ENCODE data around the gene REG3G.
"Not testable (repeated sequence)": the region's sequence is repeated elsewhere in the genome, so short reads cannot be mapped to it uniquely, and the experiment has no call there.

Gene REG3G

DNA sequence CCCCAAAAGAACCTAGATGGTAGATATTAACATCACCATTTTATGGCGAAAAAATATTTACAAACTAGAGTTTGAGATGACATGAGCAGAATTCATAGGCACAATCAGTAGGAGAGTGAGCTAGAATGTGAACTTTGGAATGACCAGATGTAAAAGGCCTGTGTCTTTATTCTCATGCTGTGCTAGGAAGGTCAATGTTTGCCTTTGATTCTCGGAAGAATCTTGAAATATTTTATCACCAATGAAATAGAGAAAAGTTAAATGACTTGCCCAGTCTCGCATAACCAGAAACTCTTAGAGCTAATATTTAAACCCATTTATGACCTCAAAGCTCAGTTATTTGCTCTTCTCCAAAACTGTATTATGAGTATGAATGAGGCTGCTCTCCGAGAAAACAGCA is 9.2 kb upstream of the REG3G start:
- H3K27ac Mint-ChIP-seq: peak overlapping the region in 1 of 3 experiments; percentile 49
- H3K4me3 Mint-ChIP-seq: no peak overlapping the region
- TF ChIP-seq, protein P1, sequence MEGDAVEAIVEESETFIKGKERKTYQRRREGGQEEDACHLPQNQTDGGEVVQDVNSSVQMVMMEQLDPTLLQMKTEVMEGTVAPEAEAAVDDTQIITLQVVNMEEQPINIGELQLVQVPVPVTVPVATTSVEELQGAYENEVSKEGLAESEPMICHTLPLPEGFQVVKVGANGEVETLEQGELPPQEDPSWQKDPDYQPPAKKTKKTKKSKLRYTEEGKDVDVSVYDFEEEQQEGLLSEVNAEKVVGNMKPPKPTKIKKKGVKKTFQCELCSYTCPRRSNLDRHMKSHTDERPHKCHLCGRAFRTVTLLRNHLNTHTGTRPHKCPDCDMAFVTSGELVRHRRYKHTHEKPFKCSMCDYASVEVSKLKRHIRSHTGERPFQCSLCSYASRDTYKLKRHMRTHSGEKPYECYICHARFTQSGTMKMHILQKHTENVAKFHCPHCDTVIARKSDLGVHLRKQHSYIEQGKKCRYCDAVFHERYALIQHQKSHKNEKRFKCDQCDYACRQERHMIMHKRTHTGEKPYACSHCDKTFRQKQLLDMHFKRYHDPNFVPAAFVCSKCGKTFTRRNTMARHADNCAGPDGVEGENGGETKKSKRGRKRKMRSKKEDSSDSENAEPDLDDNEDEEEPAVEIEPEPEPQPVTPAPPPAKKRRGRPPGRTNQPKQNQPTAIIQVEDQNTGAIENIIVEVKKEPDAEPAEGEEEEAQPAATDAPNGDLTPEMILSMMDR (IDR thresholded peaks at IDR 0.05; ENCODE audit: unreplicated experiment in 3 of 3): no peak
- H3K9me3 Mint-ChIP-seq: no peaks in the 10 kb centered on the region
- no peaks in the 10 kb centered on the region for H3K4me1 Mint-ChIP-seq
- no peaks in the 10 kb centered on the region for H3K36me3 Mint-ChIP-seq (ENCODE audit: low read depth)
- no peaks in the 10 kb centered on the region for H3K27me3 Mint-ChIP-seq (ENCODE audit: low read depth)

DNA sequence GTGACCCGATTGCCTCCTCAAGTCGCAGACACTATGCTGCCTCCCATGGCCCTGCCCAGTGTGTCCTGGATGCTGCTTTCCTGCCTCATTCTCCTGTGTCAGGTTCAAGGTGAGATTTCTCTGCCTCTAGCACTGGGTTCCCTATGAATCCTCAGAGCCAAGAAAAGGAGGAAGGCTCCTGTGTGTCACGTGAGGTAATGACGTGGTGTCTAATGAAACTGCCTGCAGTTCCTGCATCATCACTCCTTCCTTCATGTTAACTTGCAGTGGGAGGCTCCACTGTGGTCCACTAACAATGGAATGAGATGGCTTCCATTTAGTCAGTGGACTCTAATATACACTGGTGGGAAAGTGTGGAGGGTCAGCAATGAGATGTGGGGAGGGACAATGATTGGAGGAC is 559 bp downstream of the REG3G start:
- Mint-ChIP-seq H3K4me3 (no peak overlapping the region), H3K36me3 (ENCODE audit: low read depth) (no peaks in the 10 kb centered on the region), H3K4me1 (peaks cover 5% of the 10 kb centered on the region), H3K27ac (no peak overlapping the region), H3K9me3 (peaks cover 9% of the 10 kb centered on the region), H3K27me3 (ENCODE audit: low read depth) (no peaks in the 10 kb centered on the region)
- TF ChIP-seq, protein P1 (IDR thresholded peaks at IDR 0.05; ENCODE audit: unreplicated experiment in 3 of 3): no peak

DNA sequence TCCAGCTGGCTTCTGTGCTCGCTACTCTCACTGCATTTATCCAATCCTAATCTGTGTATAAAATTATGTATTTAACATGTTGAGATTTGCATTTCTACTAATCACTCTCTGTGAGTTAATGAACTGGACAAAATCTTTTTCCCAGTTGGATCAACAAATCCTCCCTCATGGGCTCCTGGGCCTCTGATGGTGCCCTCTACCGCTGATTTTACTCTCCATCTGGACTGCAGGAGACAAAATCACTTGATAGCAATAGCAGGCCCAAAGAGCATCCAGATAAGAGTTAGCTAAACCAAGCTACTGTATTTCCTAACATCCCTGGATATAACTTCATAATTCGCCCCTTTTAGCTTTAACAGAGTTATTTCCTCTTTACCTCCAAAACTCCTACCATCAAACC is 14.4 kb downstream of the REG3G start:
- H3K9me3 Mint-ChIP-seq: no peaks in the 10 kb centered on the region
- H3K36me3 Mint-ChIP-seq (ENCODE audit: low read depth): no peaks in the 10 kb centered on the region
- TF ChIP-seq, protein P1 (IDR thresholded peaks at IDR 0.05; ENCODE audit: unreplicated experiment in 3 of 3): no peak
- no peak overlapping the region for H3K4me3 Mint-ChIP-seq
- no peaks in the 10 kb centered on the region for H3K4me1 Mint-ChIP-seq
- no peak overlapping the region for H3K27ac Mint-ChIP-seq
- H3K27me3 Mint-ChIP-seq (ENCODE audit: low read depth): no peaks in the 10 kb centered on the region

DNA sequence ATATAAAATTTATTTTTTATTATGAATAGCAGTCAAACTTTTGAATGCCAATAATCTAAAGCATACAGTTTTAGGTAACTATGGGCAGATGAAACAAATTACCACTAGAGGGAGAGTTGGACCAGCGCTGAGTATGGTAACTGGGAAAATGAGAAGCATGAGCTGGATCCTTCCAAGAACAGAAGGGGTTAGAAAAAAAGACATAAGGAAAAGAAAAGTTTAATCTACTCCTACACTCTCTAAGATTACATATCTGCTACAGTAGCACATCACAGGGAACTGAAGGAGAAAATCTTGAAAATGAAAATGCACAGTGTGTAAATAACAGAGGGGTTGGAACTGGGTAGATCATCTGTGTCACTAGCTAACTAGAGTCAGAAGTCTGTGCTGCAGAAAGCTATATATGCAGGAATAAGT is 15.5 kb downstream of the REG3G start:
- no peak overlapping the region for H3K27ac Mint-ChIP-seq
- H3K36me3 Mint-ChIP-seq (ENCODE audit: low read depth): no peaks in the 10 kb centered on the region
- no peaks in the 10 kb centered on the region for H3K27me3 Mint-ChIP-seq (ENCODE audit: low read depth)
- H3K4me1 Mint-ChIP-seq: no peaks in the 10 kb centered on the region
- H3K4me3 Mint-ChIP-seq: no peak overlapping the region
- TF ChIP-seq, protein P1 (IDR thresholded peaks at IDR 0.05; ENCODE audit: unreplicated experiment in 3 of 3): peak; percentile 67 to 68 (median 67)
- no peaks in the 10 kb centered on the region for H3K9me3 Mint-ChIP-seq

DNA sequence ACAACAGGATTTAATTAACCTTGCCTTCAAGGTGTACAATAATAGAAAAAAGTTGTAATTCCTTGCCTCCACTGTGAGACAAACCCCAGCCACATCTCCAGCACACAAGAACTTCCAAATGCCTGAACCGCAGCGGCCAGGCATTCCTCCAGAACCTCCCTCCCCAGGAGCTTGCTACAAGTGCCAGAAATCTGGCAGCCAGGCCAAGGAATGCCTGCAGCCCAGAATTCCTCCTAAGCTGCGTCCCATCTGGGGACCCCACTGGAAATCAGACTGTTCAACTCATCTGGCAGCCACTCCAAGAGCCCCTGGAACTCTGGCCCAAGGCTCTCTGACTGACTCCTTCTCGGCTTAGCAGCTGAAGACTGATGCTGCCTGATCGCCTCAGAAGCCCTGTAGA is 28.0 kb downstream of the REG3G start:
- H3K36me3 Mint-ChIP-seq (ENCODE audit: low read depth); H3K4me1 Mint-ChIP-seq; H3K27ac Mint-ChIP-seq; H3K9me3 Mint-ChIP-seq; H3K27me3 Mint-ChIP-seq (ENCODE audit: low read depth); H3K4me3 Mint-ChIP-seq: not testable (repeated sequence)

DNA sequence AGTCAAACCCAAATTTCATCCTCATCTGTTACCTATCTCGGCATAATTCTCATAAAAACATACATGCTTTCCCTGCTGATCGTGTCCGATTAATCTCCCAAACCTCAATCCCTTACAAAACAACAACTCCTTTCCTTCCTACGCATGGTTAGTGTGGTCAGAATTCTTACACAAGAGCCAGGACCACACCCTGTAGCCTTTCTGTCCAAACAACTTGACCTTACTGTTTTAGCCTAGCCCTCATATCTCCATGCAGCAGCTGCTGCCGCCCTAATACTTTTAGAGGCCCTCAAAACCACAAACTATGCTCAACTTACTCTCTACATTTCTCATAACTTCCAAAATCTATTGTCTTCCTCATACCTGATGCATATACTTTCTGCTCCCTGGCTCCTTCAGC is 29.3 kb downstream of the REG3G start:
- H3K27ac Mint-ChIP-seq; H3K9me3 Mint-ChIP-seq; H3K27me3 Mint-ChIP-seq (ENCODE audit: low read depth); H3K4me1 Mint-ChIP-seq; H3K36me3 Mint-ChIP-seq (ENCODE audit: low read depth); H3K4me3 Mint-ChIP-seq: not testable (repeated sequence)

DNA sequence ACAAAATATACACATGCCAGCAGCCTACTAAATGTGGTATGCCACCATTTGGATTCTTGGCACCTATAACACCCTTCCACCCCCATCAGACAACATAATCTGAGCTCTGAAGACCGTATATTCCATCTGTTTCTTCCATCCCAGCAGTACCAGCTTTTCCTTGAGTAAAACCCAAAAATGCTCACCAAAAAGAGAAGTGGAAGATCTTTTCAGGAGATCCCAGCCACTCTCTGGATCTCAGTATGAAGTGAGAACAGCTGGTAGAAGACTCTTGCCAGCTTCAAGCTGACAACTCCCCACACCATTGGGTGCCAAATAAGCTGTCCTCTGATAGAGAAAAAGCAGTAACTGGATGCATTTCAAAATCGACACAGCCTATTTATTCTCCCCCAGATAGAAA is 39.7 kb downstream of the REG3G start:
- TF ChIP-seq, protein P1 (IDR thresholded peaks at IDR 0.05; ENCODE audit: unreplicated experiment in 3 of 3): no peak
- Mint-ChIP-seq H3K36me3 (ENCODE audit: low read depth) (no peaks in the 10 kb centered on the region), H3K9me3 (no peaks in the 10 kb centered on the region), H3K4me1 (no peaks in the 10 kb centered on the region), H3K27ac (no peak overlapping the region), H3K27me3 (ENCODE audit: low read depth) (no peaks in the 10 kb centered on the region), H3K4me3 (no peak overlapping the region)

Measured in nephron (organoid).